ENCODE measurements around the gene BCL2.

GRCh38 chr18:63178971-63179370 lies 140.6 kb downstream of the BCL2 start:
- no peak for TF ChIP-seq CTCF (conservative IDR thresholded peaks at IDR 0.05 in 1 of 2, IDR thresholded peaks at IDR 0.05 in 1 of 2; ENCODE audit: extremely low read depth in 1 of 2, insufficient read depth in 1 of 2, low read depth in 1 of 2, low read length in 2 of 2)
- TF ChIP-seq EZH2 (IDR thresholded peaks at IDR 0.05; ENCODE audit: borderline replicate concordance, low read length): no peak

All from mammary epithelial cell (primary cell).